Heart left ventricle (tissue), 16 donors: ENCODE results near the gene TANGO6. TPM values are rescaled to one million over a fixed set of nuclear protein-coding genes. Genes with fewer than 3 reads are reported as not detected.

Experiments used
- ATAC-seq, 4 donors: fragments of 200-7000 bp; cut with Tn5 transposase; one replicate each; pipeline ENCODE4 v1.9.1; 2020 to 2022; ENCODE audit warnings: moderate library complexity in 4 of 4, mild to moderate bottlenecking in 3 of 4, moderate number of reproducible peaks in 1 of 4
- DNase-seq, 5 donors: peaks; one replicate each; pipeline ENCODE4 v3.0.0-alpha.2; 2020
- H3K27ac ChIP-seq, 12 donors: fragments of 200-600 bp; sonication (generic) in 4 of 12; one replicate each; pipeline versions ENCODE4 v1.5.0 to v1.8.0; 2016 to 2022; ENCODE audit warnings: mild to moderate bottlenecking in 2 of 12
- H3K27me3 ChIP-seq, 9 donors: fragments of 200-600 bp; sonication (generic) in 2 of 9; one replicate each; pipeline versions ENCODE4 v1.5.1 to v1.8.0; 2016 to 2022; ENCODE audit warnings: mild to moderate bottlenecking in 3 of 9
- H3K36me3 ChIP-seq, 9 donors: fragments of 200-600 bp; sonication (generic) in 2 of 9; one replicate each; pipeline versions ENCODE4 v1.5.0 to v1.8.0; 2018 to 2022; ENCODE audit warnings: mild to moderate bottlenecking in 2 of 9
- H3K4me1 ChIP-seq, 12 donors: fragments of 200-600 bp; sonication (generic) in 4 of 12; one replicate each; pipeline versions ENCODE4 v1.5.0 to v1.8.0; 2016 to 2022; ENCODE audit warnings: mild to moderate bottlenecking in 3 of 12
- H3K4me3 ChIP-seq, 12 donors: fragments of 200-600 bp; sonication (generic) in 4 of 12; one replicate each; pipeline versions ENCODE4 v1.5.0 to v1.8.0; 2017 to 2022; ENCODE audit warnings: mild to moderate bottlenecking in 9 of 12, moderate library complexity in 4 of 12
- H3K9me3 ChIP-seq, 12 donors: fragments of 200-600 bp; sonication (generic) in 4 of 12; one replicate each; pipeline versions ENCODE4 v1.5.0 to v1.8.0; 2016 to 2022; ENCODE audit warnings: mild to moderate bottlenecking in 1 of 12
- CTCF ChIP-seq, 12 donors: fragments of 200-600 bp; sonication (generic) in 4 of 12; IDR thresholded peaks; one replicate each; pipeline versions ENCODE4 v1.5.0 to v1.8.0; 2018 to 2022; ENCODE audit warnings: antibody characterized with exemption in 12 of 12, mild to moderate bottlenecking in 5 of 12
- POLR2A ChIP-seq, 2 donors: fragments of 450-650 bp; IDR thresholded peaks; one replicate each; pipeline ENCODE4 v1.6.1; 2017; ENCODE audit warnings: antibody characterized with exemption in 2 of 2, mild to moderate bottlenecking in 2 of 2, moderate library complexity in 2 of 2
- WGBS, 4 donors: extraction: QIAGEN DNeasy Blood & Tissue Kit in 2 of 4; methylation state at CpG; one replicate each; pipeline versions ENCODE4 v1.1.5 to v1.1.7; 2013 to 2018; 5-methylcytosine and 5-hydroxymethylcytosine counted together
- intact Hi-C, 10 donors: fragments of 100-400 bp; cut with DNase I; formaldehyde crosslinking; loops; one replicate each; pipeline versions ENCODE4 v1.11.1 to v1.14.2; 2022
- polyA plus RNA-seq, 2 donors: library from polyadenylated mRNA; stranded (reverse); fragments of 200-250 nt; gene quantifications; one replicate each; pipeline ENCODE4 v1.2.3, GENCODE V29; 2013
- total RNA-seq, 9 donors: library from RNA; depleted of rRNA in 2 of 9; stranded (reverse); fragments of >200 nt in 2 of 9; fragmentation: NEBNext Ultra II Directional in 3 of 9; extraction: Animal tissue kit (Norgen Biotek cat#: 25700) in 3 of 9; gene quantifications; one replicate each; pipeline versions ENCODE4 v1.1.0 to v1.2.4, GENCODE V29; 2016 to 2023
- donor health status: ischemic (EF 13 %, LVEDD 7.1; RV severe dilation, severe dysfunction).
- donor health status: healthy with polysubstance abuse.
- donor health status: DM: no; HTN: yes; CAD: no.
- donor health status: DM: no; HTN: no; CAD: no.
- donor health status: ischemic (EF 25% LVEDD 6.9; RV normal size, moderate dysfunction).
- donor health status: ischemic (EF 25% LVEDD 5.7; RV mildly dilated, moderate dysfunction).
- donor health status: healthy.
- donor health status: DM: yes; HTN: yes; CAD: no.
- donor health status: ischemic (EF 35%, LVEDD 5.7; RV mildly dilated, moderate dysfunction).
- donor health status: nonischemic (EF 11% LVEDD 7.7; RV severe dilation, severe dysfunction).
- donor health status: DM: yes; HTN: yes; CAD: no.
- donor health status: PGD.
- donor health status: ischemic (EF 29% LVEDD 5.4; RV normal size, mild dysfunction).
- donor health status: nonischemic (EF 23%, LVEDD 6.1; RV moderate dilation, normal function).

TANGO6 gene
- total and polyA plus RNA-seq, 11 donors, result 1.8 to 14.1 (median 8.8) TPM

- peak in 1 of 5 donors; percentile 30 for DNase-seq
- Histone ChIP-seq H3K4me1 (peaks cover 0 to 26% (median 8%) of the 10 kb centered on the region in 12 donors), H3K4me3 (no peak overlapping the region), H3K27me3 (no peaks in the 10 kb centered on the region), H3K27ac (no peak overlapping the region), H3K36me3 (peaks cover 0 to 10% (median 0%) of the 10 kb centered on the region in 9 donors), H3K9me3 (no peaks in the 10 kb centered on the region)
- ATAC-seq, result no peak
- TF ChIP-seq POLR2A (IDR thresholded peaks at IDR 0.05), result no peak
- no peak for TF ChIP-seq CTCF (IDR thresholded peaks at IDR 0.05)
- WGBS, 4 donors, result 59 to 71% (median 64%) methylated on average over 3 of the region's 3 CpGs
- intact Hi-C loops, result no loop called here
Measured at GRCh38 chr16:69087161-69087581, 243.8 kb downstream of the TANGO6 start.

DNA sequence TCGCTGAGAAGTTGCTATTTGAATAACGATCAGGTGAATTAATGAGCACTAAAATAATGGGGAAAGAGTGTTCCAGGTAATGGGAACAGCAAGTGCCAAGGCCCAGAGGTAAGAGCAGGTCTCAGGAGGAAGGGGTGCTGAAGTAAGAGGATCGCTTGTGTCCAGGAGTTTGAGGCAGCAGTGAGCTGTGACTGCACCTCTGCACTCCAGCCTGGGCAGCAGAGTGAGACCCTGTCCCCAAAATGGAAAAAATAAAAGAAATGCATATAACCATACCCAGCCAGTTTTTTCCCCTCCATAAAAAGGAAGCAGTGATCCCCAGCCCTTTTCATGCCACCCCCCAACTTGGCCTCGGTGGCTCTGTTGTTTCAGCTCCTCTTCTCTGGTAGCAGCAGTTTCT, 245.4 kb downstream of the TANGO6 start:
- 84 to 90% (median 85%) methylated on average over 4 of the region's 4 CpGs for WGBS, 4 donors
- peaks cover 0 to 26% (median 8%) of the 10 kb centered on the region in 12 donors for H3K4me1 ChIP-seq
- no peak overlapping the region for H3K27ac ChIP-seq
- no peak for ATAC-seq
- no peak for TF ChIP-seq CTCF (IDR thresholded peaks at IDR 0.05)
- no peak for TF ChIP-seq POLR2A (IDR thresholded peaks at IDR 0.05)
- intact Hi-C loops, result no loop called here
- H3K36me3 ChIP-seq, result peaks cover 0 to 10% (median 0%) of the 10 kb centered on the region in 9 donors
- H3K4me3 ChIP-seq, result no peak overlapping the region
- H3K9me3 ChIP-seq, result no peaks in the 10 kb centered on the region
- DNase-seq, result peak in 1 of 5 donors; percentile 25
- no peaks in the 10 kb centered on the region for H3K27me3 ChIP-seq

GRCh38 chr16:69089091-69089910, 246.0 kb downstream of the TANGO6 start:
- no peaks in the 10 kb centered on the region for H3K9me3 ChIP-seq
- TF ChIP-seq POLR2A (IDR thresholded peaks at IDR 0.05) (no peak), CTCF (IDR thresholded peaks at IDR 0.05) (no peak)
- 45 to 63% (median 52%) methylated on average over 15 to 16 of the region's 16 CpGs for WGBS, 4 donors
- H3K4me3 ChIP-seq, result no peak overlapping the region
- peaks cover 0 to 10% (median 0%) of the 10 kb centered on the region in 9 donors for H3K36me3 ChIP-seq
- H3K27me3 ChIP-seq, result no peaks in the 10 kb centered on the region
- ATAC-seq, result peak in 3 of 4 donors; percentile 36 to 58 (median 49)
- peak overlapping the region in 3 of 12 donors; percentile 3 to 43 (median 38) for H3K27ac ChIP-seq
- peaks cover 0 to 23% (median 6%) of the 10 kb centered on the region in 12 donors for H3K4me1 ChIP-seq
- DNase-seq, result peak in 1 of 5 donors; percentile 54
- intact Hi-C loops, result no loop called here

GRCh38 chr16:69093974-69094373, 250.6 kb downstream of the TANGO6 start:
- DNase-seq, result no peak
- H3K9me3 ChIP-seq, result no peaks in the 10 kb centered on the region
- H3K4me3 ChIP-seq, result no peak overlapping the region
- no peak for ATAC-seq
- intact Hi-C loops, result no loop called here
- H3K4me1 ChIP-seq, result peaks cover 0 to 16% (median under 1%) of the 10 kb centered on the region in 12 donors
- WGBS, 4 donors, result 67 to 85% (median 77%) methylated on average over 3 of the region's 3 CpGs
- H3K36me3 ChIP-seq, result no peaks in the 10 kb centered on the region
- no peaks in the 10 kb centered on the region for H3K27me3 ChIP-seq
- no peak overlapping the region for H3K27ac ChIP-seq
- no peak for TF ChIP-seq CTCF (IDR thresholded peaks at IDR 0.05)
- no peak for TF ChIP-seq POLR2A (IDR thresholded peaks at IDR 0.05)
